ENCODE data around the gene STK11. TPM values are rescaled to one million over a fixed set of nuclear protein-coding genes. Genes with fewer than 3 reads are reported as not detected.

The STK11 gene
- total RNA-seq, 4 donors from 2014 or later: 62.5 to 76.9 (median 66.4) TPM

DNA sequence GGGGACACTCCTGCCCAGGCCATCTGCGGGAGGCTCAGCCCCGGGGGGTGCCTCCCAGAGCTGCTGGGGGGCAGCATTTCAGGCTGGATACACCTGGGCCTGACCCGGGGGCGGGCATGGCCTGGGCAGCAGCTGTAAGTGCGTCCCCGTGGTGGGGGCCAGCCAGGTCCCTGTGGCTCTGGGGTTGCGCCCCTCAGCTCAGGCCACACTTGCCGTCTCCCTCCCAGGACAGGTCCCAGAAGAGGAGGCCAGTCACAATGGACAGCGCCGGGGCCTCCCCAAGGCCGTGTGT is 20.6 kb downstream of the STK11 start:
- 80% methylated on average over 4 of the region's 11 CpGs for WGBS
- Histone ChIP-seq H3K36me3 (peaks cover 76% of the 10 kb centered on the region), H3K27ac (no peak overlapping the region), H3K9me3 (no peaks in the 10 kb centered on the region), H3K27me3 (no peaks in the 10 kb centered on the region), H3K4me1 (peaks cover 4% of the 10 kb centered on the region), H3K4me3 (no peak overlapping the region)
- no peak for DNase-seq (ENCODE audit: low spot score in 2 of 2)
- TF ChIP-seq POLR2AphosphoS5 (IDR thresholded peaks at IDR 0.05) (no peak), EP300 (IDR thresholded peaks at IDR 0.05) (no peak), POLR2A (IDR thresholded peaks at IDR 0.05) (no peak), CTCF (IDR thresholded peaks at IDR 0.05) (no peak)

- peaks cover 7% of the 10 kb centered on the region for H3K4me1 ChIP-seq
- H3K27ac ChIP-seq: no peak overlapping the region
- H3K9me3 ChIP-seq: no peaks in the 10 kb centered on the region
- no peaks in the 10 kb centered on the region for H3K27me3 ChIP-seq
- WGBS: no CpG with 5 or more reads among the region's 50 CpGs
- H3K4me3 ChIP-seq: no peak overlapping the region
- DNase-seq (ENCODE audit: low spot score in 2 of 2): no peak
- TF ChIP-seq EP300 (IDR thresholded peaks at IDR 0.05) (no peak), POLR2A (IDR thresholded peaks at IDR 0.05) (no peak), CTCF (IDR thresholded peaks at IDR 0.05) (no peak), POLR2AphosphoS5 (IDR thresholded peaks at IDR 0.05) (no peak)
- peaks cover 71% of the 10 kb centered on the region for H3K36me3 ChIP-seq
Measured at GRCh38 chr19:1226522-1227303, 21.1 kb downstream of the STK11 start.

DNA sequence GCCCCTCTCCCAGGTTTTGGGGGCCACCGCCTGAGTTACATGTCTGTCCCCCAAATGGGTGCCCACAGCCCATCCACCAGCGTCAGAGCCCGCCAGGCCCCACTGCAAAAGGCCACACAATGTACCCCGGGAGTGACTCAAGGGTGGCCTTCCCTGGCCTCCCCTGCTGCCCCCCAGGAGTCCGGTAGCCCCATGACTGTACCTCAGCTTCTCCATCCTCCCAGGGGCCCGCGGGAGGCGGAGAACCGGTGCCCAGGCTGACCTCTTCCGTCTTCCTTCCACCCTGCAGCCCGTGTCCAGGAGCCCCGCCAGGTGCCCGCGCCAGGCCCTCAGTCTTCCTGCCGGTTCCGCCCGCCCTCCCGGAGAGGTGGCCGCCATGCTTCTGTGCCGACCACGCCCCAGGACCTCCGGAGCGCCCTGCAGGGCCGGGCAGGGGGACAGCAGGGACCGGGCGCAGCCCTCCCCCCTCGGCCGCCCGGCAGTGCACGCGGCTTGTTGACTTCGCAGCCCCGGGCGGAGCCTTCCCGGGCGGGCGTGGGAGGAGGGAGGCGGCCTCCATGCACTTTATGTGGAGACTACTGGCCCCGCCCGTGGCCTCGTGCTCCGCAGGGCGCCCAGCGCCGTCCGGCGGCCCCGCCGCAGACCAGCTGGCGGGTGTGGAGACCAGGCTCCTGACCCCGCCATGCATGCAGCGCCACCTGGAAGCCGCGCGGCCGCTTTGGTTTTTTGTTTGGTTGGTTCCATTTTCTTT is 21.9 kb downstream of the STK11 start:
- WGBS: 86% methylated on average over 41 of the region's 56 CpGs
- TF ChIP-seq POLR2AphosphoS5 (IDR thresholded peaks at IDR 0.05): no peak
- no peak for TF ChIP-seq CTCF (IDR thresholded peaks at IDR 0.05)
- no peak for TF ChIP-seq POLR2A (IDR thresholded peaks at IDR 0.05)
- no peak for TF ChIP-seq EP300 (IDR thresholded peaks at IDR 0.05)
- DNase-seq (ENCODE audit: low spot score in 2 of 2): no peak
- Histone ChIP-seq H3K36me3 (peaks cover 63% of the 10 kb centered on the region), H3K4me3 (no peak overlapping the region), H3K27me3 (no peaks in the 10 kb centered on the region), H3K27ac (no peak overlapping the region), H3K9me3 (no peaks in the 10 kb centered on the region), H3K4me1 (peaks cover 14% of the 10 kb centered on the region)

DNA sequence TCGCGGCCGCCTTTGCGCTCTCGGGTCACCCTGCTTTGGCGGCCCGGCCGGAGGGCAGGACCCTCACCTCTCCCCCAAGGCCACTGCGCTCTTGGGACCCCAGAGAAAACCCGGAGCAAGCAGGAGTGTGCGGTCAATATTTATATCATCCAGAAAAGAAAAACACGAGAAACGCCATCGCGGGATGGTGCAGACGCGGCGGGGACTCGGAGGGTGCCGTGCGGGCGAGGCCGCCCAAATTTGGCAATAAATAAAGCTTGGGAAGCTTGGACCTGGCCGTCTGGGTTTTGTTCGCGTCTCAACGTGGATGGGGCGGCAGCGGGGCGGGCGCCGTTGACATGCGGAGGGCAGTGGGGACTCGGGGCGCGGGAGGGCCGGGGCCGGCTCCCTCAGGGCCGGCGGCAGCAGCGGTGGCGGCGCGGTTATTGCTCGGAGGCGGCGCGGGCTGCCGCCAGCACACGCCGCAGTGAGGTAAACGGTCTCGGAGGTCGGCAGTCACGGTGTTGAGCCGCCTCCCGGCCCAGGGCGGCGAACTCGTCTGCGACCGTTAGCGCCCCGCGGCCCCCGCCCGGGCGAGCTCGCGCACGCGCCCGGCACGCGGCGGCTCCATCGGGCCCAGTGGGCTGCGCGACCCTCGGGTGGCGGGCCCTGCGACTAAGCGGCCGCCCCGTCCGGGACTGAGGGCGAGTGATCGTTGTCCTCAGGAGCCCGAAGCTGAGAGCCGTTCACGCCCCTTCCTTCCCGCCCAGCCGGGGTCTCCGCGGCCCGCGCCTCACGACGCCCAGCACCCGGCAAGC is 22.8 kb downstream of the STK11 start:
- H3K36me3 ChIP-seq: peaks cover 54% of the 10 kb centered on the region
- DNase-seq (ENCODE audit: low spot score in 2 of 2): no peak
- no peaks in the 10 kb centered on the region for H3K9me3 ChIP-seq
- TF ChIP-seq EP300 (IDR thresholded peaks at IDR 0.05): no peak
- TF ChIP-seq POLR2A (IDR thresholded peaks at IDR 0.05): no peak
- no peak for TF ChIP-seq CTCF (IDR thresholded peaks at IDR 0.05)
- TF ChIP-seq POLR2AphosphoS5 (IDR thresholded peaks at IDR 0.05): no peak
- no peak overlapping the region for H3K27ac ChIP-seq
- no peaks in the 10 kb centered on the region for H3K27me3 ChIP-seq
- WGBS: 95% methylated on average over 83 of the region's 100 CpGs
- no peak overlapping the region for H3K4me3 ChIP-seq
- peaks cover 20% of the 10 kb centered on the region for H3K4me1 ChIP-seq

All from suprapubic skin (tissue), 4 donors.